IMR-90 (cell line): Measurements from ENCODE around the gene MDM2. TPM values are rescaled to one million over a fixed set of nuclear protein-coding genes. Genes with fewer than 3 reads are reported as not detected.

ENCODE experiments used
- ATAC-seq: fragments of 200-7000 bp; cut with Tn5 transposase; 2 replicates; pipeline ENCODE4 v1.9.1; 2020; ENCODE audit warnings: low read depth, mild to moderate bottlenecking, moderate library complexity
- BruUV-seq: library from RNA; stranded (reverse); fragments of 400-500 nt; replicated peaks from 2 replicates; lab custom pipeline; 2021; lab: Mats Ljungman, UMichigan
- CTCF ChIA-PET: fragments of 300-600 bp; formaldehyde crosslinking; extraction: SDS; loops from one replicate; lab custom pipeline; 2021; ENCODE audit warnings: antibody characterized with exemption; lab: Yijun Ruan, JAX
- POLR2A ChIA-PET: fragments of 300-600 bp; sonication (Branson Sonifier 250); formaldehyde crosslinking; loops from one replicate; lab custom pipeline; 2022; ENCODE audit warnings: antibody characterized with exemption; ENCODE audit not compliant: unreplicated experiment; lab: Charles Lee
- DNase-seq: peaks from one replicate; pipeline ENCODE4 v3.0.0; 2013
- H2AFZ ChIP-seq: replicated peaks from 2 replicates; pipeline ENCODE3; 2013; ENCODE audit warnings: low read length, mild to moderate bottlenecking; ENCODE audit not compliant: poor library complexity
- H2AK5ac ChIP-seq: 2 replicates; pipeline ENCODE4 v1.6.1; 2013; ENCODE audit warnings: low read depth, low read length, inconsistent platforms
- H2AK9ac ChIP-seq: replicated peaks from 2 replicates; pipeline ENCODE3; 2013; ENCODE audit warnings: mild to moderate bottlenecking, low read depth, low read length, moderate library complexity; ENCODE audit not compliant: poor library complexity
- H2BK120ac ChIP-seq: 2 replicates; pipeline ENCODE4 v1.6.1; 2013; ENCODE audit warnings: low read depth, low read length, inconsistent platforms
- H2BK15ac ChIP-seq: 3 replicates; pipeline ENCODE4 v1.6.1; 2013; ENCODE audit warnings: low read depth, low read length, inconsistent platforms
- H2BK20ac ChIP-seq: 2 replicates; pipeline ENCODE4 v1.6.1; 2013; ENCODE audit warnings: low read depth, mild to moderate bottlenecking, inconsistent platforms, low read length, moderate library complexity
- H2BK5ac ChIP-seq: 2 replicates; pipeline ENCODE4 v1.6.1; 2013; ENCODE audit warnings: mild to moderate bottlenecking, low read depth, low read length, inconsistent platforms; ENCODE audit not compliant: poor library complexity, severe bottlenecking
- H3K14ac ChIP-seq: replicated peaks from 2 replicates; pipeline ENCODE4 v1.6.1; 2013; ENCODE audit warnings: low read depth, low read length, inconsistent platforms
- H3K18ac ChIP-seq: 2 replicates; pipeline ENCODE4 v1.6.1; 2013; ENCODE audit warnings: low read depth, low read length, control low read depth
- H3K23ac ChIP-seq: 2 replicates; pipeline ENCODE4 v1.6.1; 2013; ENCODE audit warnings: low read depth, low read length, inconsistent platforms
- H3K27ac ChIP-seq: 2 replicates; pipeline ENCODE4 v1.5.1; 2013; ENCODE audit warnings: mild to moderate bottlenecking, control low read depth, low read length; ENCODE audit not compliant: insufficient read depth
- H3K27me3 ChIP-seq: 2 replicates; pipeline ENCODE4 v1.6.1; 2013; ENCODE audit warnings: low read length; ENCODE audit not compliant: control insufficient read depth, insufficient read depth
- H3K36me3 ChIP-seq: 2 replicates; pipeline ENCODE4 v1.6.1; 2013; ENCODE audit warnings: low read length, mixed read lengths; ENCODE audit not compliant: control insufficient read depth, insufficient read depth
- H3K4ac ChIP-seq: 2 replicates; pipeline ENCODE4 v1.6.1; 2013; ENCODE audit warnings: low read depth, low read length, inconsistent platforms
- H3K4me1 ChIP-seq: 2 replicates; pipeline ENCODE4 v1.6.1; 2013; ENCODE audit warnings: low read length, mixed read lengths; ENCODE audit not compliant: control insufficient read depth, insufficient read depth
- H3K4me2 ChIP-seq: 2 replicates; pipeline ENCODE4 v1.6.1; 2013; ENCODE audit warnings: low read depth, mild to moderate bottlenecking, control low read depth, low read length, moderate library complexity
- H3K4me3 ChIP-seq: 2 replicates; pipeline ENCODE4 v1.5.1; 2013; ENCODE audit warnings: low read depth, mild to moderate bottlenecking, control low read depth, low read length, moderate library complexity; ENCODE audit not compliant: insufficient read depth
- H3K56ac ChIP-seq: 2 replicates; pipeline ENCODE4 v1.6.1; 2013; ENCODE audit warnings: low read length, inconsistent platforms; ENCODE audit not compliant: insufficient read depth; ENCODE audit errors: extremely low read depth
- H3K79me1 ChIP-seq, 2 experiments: 2 replicates each; pipeline ENCODE4 v1.6.1; 2013; ENCODE audit warnings: low read length in 2 of 2, inconsistent platforms in 1 of 2, low read depth in 1 of 2
- H3K9ac ChIP-seq: 2 replicates; pipeline ENCODE4 v1.6.1; 2013; ENCODE audit warnings: low read depth, low read length, control low read depth
- H3K9me1 ChIP-seq: 2 replicates; pipeline ENCODE4 v1.6.1; 2013; ENCODE audit warnings: low read length, inconsistent platforms; ENCODE audit not compliant: insufficient read depth
- H3K9me3 ChIP-seq: 2 replicates; pipeline ENCODE4 v1.6.1; 2013; ENCODE audit warnings: low read length; ENCODE audit not compliant: control insufficient read depth, insufficient read depth
- H4K20me1 ChIP-seq: 2 replicates; pipeline ENCODE4 v1.6.1; 2013; ENCODE audit warnings: low read length, inconsistent platforms; ENCODE audit not compliant: insufficient read depth
- H4K5ac ChIP-seq: 2 replicates; pipeline ENCODE4 v1.6.1; 2013; ENCODE audit warnings: mild to moderate bottlenecking, low read depth, low read length, control low read depth
- H4K8ac ChIP-seq, 2 experiments: 2 replicates each; pipeline ENCODE4 v1.6.1; 2013; ENCODE audit warnings: low read depth in 2 of 2, low read length in 2 of 2, control low read depth in 1 of 2, inconsistent platforms in 1 of 2
- H4K91ac ChIP-seq: 2 replicates; pipeline ENCODE4 v1.6.1; 2013; ENCODE audit warnings: low read depth, low read length, inconsistent platforms; ENCODE audit not compliant: insufficient read depth
- BHLHE40 ChIP-seq: fragments of 150-350 bp; IDR thresholded peaks from 2 replicates; pipeline ENCODE4 v1.6.1; 2016; ENCODE audit warnings: mild to moderate bottlenecking, low read depth, low read length
- CEBPB ChIP-seq: IDR thresholded peaks from 2 replicates; pipeline ENCODE4 v1.6.1; 2012; ENCODE audit warnings: low read depth, low read length, improper control_type of control experiment
- FOS ChIP-seq: fragments of 150-350 bp; IDR thresholded peaks from 2 replicates; pipeline ENCODE4 v1.6.1; 2016; ENCODE audit warnings: low read depth, low read length
- MAFK ChIP-seq: IDR thresholded peaks from 2 replicates; pipeline ENCODE4 v1.6.1; 2012; ENCODE audit warnings: low read depth, low read length, improper control_type of control experiment
- NFE2L2 ChIP-seq: fragments of 150-350 bp; IDR thresholded peaks from 2 replicates; pipeline ENCODE4 v1.6.1; 2016; ENCODE audit warnings: low read depth, mild to moderate bottlenecking, low read length
- RFX5 ChIP-seq: IDR thresholded peaks from 2 replicates; pipeline ENCODE4 v1.8.0; 2012; ENCODE audit warnings: low read depth, mild to moderate bottlenecking, low read length, moderate library complexity
- WGBS, 2 experiments: methylation state at CpG; one replicate each; pipeline versions ENCODE4 v1.1.5 to v1.1.7; 2013; ENCODE audit warnings: missing lambda C conversion rate in 2 of 2; ENCODE audit not compliant: insufficient read length in 1 of 2; ENCODE audit errors: extremely low coverage in 2 of 2; 5-methylcytosine and 5-hydroxymethylcytosine counted together
- dilution Hi-C: fragments of 300-500 bp; cut with HindIII; formaldehyde crosslinking; loops from one replicate; pipeline ENCODE4 v1.14.3; 2018; ENCODE audit warnings: low sequenced_read_pairs; ENCODE audit not compliant: unreplicated experiment
- in situ Hi-C: fragments of 300-500 bp; cut with MboI; formaldehyde crosslinking; loops from 3 replicates; pipeline ENCODE4 v1.14.3; 2019; ENCODE audit warnings: low sequenced_read_pairs, inconsistent platforms, mixed read lengths
- intact Hi-C: fragments of 100-400 bp; cut with micrococcal nuclease; formaldehyde crosslinking; loops from 2 replicates; pipeline ENCODE4 v1.10.0; 2022
- polyA plus RNA-seq, 3 experiments: library from polyadenylated mRNA; depleted of rRNA; stranded (reverse); fragments of >200 nt; gene quantifications; 2 replicates each; pipeline ENCODE4 v1.2.3, GENCODE V29; 2012; ENCODE audit warnings: low replicate concordance in 1 of 3
- total RNA-seq: library from RNA; depleted of rRNA; stranded (reverse); fragments of >200 nt; gene quantifications from 2 replicates; pipeline ENCODE4 v1.2.3, GENCODE V29; 2012

Gene MDM2
- total and polyA plus RNA-seq, 2 of the 4 experiments (the other 2 are of a cell fraction): 21.9 to 196 TPM

GRCh38 chr12:68870443-68870842 lies 62.5 kb downstream of the MDM2 start:
- Histone ChIP-seq H4K20me1 (no peaks in the 10 kb centered on the region), H3K9me1 (no peaks in the 10 kb centered on the region; the same call in 1 of the 2 replicates), H2AFZ (no peak overlapping the region), H3K27me3 (no peaks in the 10 kb centered on the region; the same call in 1 of the 2 replicates), H3K36me3 (no peaks in the 10 kb centered on the region), H2BK120ac (no peak overlapping the region), H4K5ac (no peak overlapping the region), H3K9ac (no peak overlapping the region), H3K18ac (no peak overlapping the region), H4K8ac (no peak overlapping the region), H2AK5ac (no peak overlapping the region), H3K56ac (no peak overlapping the region), H2BK20ac (no peak overlapping the region), H3K23ac (no peak overlapping the region), H2AK9ac (peak overlapping the region; percentile 13), H3K9me3 (no peaks in the 10 kb centered on the region), H4K91ac (no peak overlapping the region), H2BK5ac (no peak overlapping the region), H3K4me1 (no peaks in the 10 kb centered on the region), H3K27ac (no peak overlapping the region), H2BK15ac (no peak overlapping the region), H3K4me2 (no peak overlapping the region), H3K79me1 (no peaks in the 10 kb centered on the region), H3K4me3 (no peak overlapping the region), H3K14ac (no peak overlapping the region), H3K4ac (no peak overlapping the region)
- DNase-seq (no peak), ATAC-seq (no peak)
- WGBS, 2 experiments: no CpG with 5 or more reads among the region's 6 CpGs
- ChIA-PET POLR2A (no interaction called here), CTCF (interaction anchor here (0.6 kb wide), 1 partner anchor 200 kb away, joined by 6 read pairs; no protein-coding TSS in a partner anchor)
- intact Hi-C loops: no loop called here
- dilution Hi-C loops: no loop called here
- no peak for TF ChIP-seq NFE2L2
- TF ChIP-seq MAFK: no peak
- TF ChIP-seq RFX5: no peak
- TF ChIP-seq BHLHE40: no peak
- TF ChIP-seq FOS: no peak
- no peak for TF ChIP-seq CEBPB
- no TSS peak for BruUV-seq
- in situ Hi-C loops: loop anchor here (5.0 kb wide), 1 partner anchor 202 kb away; no protein-coding TSS in a partner anchor
